ENCODE data around the gene HPS3.

The HPS3 gene

DNA sequence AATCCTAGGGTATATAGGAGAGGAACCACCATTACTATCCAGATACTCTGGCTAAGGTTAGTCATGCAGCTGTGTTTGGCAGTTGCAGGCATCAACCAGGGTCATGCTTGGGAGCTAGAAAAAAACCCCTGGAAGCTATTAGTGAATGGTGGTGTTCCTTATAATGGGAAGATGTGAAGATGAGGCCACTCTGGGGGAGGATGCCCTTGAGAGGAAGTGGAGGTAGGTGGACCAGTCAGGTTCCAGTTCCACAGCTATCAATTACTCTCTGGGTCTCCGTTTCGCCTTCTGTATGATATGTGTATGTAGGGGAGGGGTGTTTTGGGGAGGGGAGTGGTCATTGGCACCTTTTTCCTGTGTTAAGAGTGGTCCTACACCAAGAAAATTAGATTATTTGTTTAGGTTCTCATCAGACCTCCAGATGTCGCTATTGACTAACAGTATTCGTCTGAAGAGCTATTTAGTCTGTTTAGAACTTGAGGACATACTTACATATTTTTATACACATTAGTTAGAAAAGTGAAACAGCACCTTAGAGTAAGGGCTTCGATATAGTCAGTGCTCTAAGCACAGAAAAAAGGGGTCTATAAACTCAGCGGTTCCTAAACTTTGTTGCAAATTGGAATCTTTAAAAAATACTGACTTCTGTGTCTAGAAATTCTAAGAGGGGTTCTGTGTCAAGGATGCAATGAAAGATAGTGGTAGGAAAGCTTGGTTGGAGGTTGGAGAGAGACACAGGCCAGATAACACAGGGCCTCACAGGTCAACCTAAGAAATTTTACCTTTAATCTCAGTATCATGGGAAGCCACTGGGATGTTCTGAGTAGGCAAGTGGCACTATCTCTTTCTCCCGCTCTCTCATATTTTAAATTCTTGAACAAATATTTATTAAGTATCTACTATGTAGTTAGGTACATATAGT lies 9.1 kb upstream of the HPS3 start:
- DNase-seq (ENCODE audit: extremely low read depth in 1 of 2, low read depth in 1 of 2), result no peak

DNA sequence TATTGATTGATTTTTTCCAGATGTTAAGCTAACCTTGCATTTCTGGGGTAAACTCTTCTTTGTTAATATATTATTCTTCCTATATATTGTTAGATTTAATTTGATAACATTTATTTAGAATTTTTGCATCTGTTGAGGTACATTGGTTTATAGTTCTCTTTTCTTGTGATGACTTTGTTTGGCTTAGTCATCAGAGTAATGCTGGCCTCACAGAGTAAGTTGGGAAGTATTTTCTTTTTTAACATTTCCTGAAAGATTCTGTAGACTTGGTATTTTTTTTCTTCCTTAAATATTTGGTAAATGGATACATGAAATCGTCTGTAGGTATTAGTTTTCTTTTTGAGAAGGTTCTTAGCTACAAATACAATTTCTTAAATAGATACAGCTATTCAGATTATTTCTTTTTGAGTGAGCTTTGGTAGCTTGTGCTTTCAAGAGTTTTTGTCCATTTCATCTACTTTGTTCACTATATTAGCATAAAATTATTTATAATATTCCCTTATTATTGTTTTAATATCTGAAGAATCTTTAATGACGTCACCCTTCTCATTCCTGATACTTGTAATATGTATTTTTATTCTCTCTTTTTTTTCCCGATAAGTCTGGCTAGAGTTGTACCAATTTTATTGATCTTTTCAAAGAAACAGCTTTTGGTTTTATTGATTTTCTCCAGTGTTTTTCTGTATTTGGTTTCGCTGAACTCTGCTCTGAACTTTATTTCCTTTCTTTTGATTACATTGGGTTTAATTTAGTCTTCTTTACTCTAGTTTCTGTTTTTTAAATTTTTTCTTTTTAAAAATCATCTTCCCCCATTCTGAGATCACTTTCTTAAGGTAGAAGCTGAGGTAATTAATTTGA lies 6.5 kb upstream of the HPS3 start:
- no peak for DNase-seq (ENCODE audit: extremely low read depth in 1 of 2, low read depth in 1 of 2)

DNA sequence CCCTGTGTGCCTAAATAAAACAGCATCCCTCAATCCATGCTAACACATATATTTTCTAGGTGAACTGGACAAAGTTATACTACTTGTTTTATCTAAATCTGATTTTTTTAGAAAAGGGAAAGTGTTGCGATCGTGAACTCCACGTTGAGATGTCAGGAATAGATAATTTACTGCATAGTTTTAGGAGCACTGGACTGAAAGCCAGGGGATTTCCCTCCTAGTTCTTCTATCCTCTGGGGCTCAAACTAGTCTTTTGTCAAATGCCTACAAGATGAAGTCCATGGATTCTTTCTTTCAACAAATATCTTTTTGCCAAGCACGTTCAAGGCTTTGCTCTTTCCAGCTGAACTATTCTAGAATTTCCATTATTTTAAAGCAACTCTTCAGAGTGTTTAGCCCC lies 617 bp upstream of the HPS3 start:
- no peak for DNase-seq (ENCODE audit: extremely low read depth in 1 of 2, low read depth in 1 of 2)

- no peak for DNase-seq (ENCODE audit: extremely low read depth in 1 of 2, low read depth in 1 of 2)
These were observed 2.2 kb downstream of the HPS3 start for GRCh38 chr3:149131589-149131988.

DNA sequence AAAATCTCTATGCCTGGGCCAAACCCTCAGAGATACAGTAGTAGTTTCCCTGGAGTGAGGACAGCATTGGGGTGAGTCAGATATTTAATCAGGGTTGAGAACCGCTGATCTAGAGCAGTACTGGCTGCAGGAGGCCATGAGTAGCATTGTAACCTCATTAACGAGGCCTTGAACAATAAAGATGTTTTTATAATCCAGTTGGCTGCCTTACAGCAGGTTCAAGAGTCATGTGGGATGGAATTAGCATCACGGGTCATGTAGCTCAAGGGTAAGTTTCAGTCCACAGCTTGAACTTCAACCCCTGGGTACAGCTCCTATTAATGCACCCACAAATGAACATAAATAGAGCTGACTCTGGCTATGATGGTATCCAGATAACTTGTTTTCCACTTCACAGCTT lies 5.1 kb downstream of the HPS3 start:
- no peak for DNase-seq (ENCODE audit: extremely low read depth in 1 of 2, low read depth in 1 of 2)

DNA sequence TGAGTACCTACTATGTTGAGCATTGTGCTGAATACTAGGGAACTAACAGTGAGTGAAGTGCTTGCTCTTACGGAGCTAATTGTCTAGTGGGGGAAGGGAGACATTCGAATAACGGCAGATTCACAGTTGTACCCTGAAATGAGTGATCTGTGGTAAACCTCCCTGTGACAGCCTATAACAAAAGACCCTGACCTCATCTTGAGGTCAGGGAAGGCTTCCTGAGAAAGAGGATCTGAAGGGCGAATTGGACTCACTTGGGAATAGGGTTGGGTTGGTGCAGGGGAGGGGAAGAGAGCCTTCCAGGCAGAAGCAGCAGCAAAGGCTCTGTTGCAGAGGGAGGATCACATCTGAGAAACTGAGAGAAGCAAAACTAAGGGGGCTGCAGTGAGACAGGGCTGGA lies 13.2 kb downstream of the HPS3 start:
- DNase-seq (ENCODE audit: extremely low read depth in 1 of 2, low read depth in 1 of 2), result no peak

GRCh38 chr3:149145356-149145755 lies 15.9 kb downstream of the HPS3 start:
- DNase-seq (ENCODE audit: extremely low read depth in 1 of 2, low read depth in 1 of 2), result no peak

GRCh38 chr3:149145974-149146373 lies 16.5 kb downstream of the HPS3 start:
- DNase-seq (ENCODE audit: extremely low read depth in 1 of 2, low read depth in 1 of 2), result no peak

DNA sequence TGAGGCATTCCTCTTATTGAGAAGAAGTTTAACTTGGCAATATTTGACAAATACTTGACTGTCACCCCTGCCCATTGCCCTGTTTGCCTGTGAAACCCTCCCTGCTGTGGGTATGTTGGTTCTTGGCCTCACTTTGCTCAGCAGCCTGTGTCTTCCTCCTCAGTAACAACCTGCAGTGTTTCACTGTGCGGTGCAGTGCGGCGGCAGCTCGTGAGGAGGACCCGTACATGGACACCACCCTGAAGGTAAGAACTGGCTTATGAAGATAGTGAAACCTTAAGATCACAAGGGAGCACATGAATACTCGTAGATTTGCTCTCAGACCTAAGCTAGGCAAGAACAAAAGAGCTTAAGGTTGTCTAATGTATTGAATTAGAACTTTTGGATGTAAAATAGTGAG lies 21.0 kb downstream of the HPS3 start:
- no peak for DNase-seq (ENCODE audit: extremely low read depth in 1 of 2, low read depth in 1 of 2)

DNA sequence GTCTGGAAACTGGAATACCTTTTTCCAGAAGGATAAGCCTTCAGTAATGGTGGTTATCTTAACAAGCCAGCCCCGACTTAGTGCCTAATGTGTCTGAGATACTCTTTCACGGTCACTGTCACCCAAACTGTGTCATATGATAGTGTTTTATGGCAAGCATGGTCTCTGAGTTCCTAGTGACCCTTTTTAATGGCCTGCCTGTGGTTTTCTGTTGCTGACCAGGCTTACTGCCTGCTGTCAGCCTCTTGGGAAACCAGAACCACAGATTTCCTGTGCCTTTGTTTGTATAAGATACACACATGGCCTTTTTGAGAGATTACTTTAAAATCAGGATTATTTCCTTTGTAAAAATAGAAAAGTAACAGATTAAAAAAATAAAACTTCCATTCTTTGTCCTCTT lies 22.4 kb downstream of the HPS3 start:
- DNase-seq (ENCODE audit: extremely low read depth in 1 of 2, low read depth in 1 of 2), result no peak

GRCh38 chr3:149152420-149152819 lies 23.0 kb downstream of the HPS3 start:
- no peak for DNase-seq (ENCODE audit: extremely low read depth in 1 of 2, low read depth in 1 of 2)

DNA sequence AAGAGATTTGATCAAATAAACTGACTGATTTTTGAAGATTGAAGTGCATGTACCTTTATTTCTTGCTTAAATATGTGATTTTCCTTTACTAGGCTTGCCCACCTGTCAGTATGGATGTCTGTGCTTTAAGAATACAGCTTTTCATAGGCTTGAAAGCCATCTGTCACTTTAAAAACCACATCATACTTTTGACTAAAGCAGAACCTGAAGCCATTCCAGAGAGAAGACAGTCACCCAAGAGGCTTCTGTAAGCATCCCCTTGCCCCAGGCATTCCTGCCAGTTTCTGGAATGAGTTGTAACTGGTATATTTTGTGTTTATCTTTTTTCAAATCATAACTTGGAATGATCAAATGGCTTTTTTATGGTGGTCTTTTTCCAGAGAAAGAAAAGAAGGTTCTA lies 24.0 kb downstream of the HPS3 start:
- no peak for DNase-seq (ENCODE audit: extremely low read depth in 1 of 2, low read depth in 1 of 2)

DNA sequence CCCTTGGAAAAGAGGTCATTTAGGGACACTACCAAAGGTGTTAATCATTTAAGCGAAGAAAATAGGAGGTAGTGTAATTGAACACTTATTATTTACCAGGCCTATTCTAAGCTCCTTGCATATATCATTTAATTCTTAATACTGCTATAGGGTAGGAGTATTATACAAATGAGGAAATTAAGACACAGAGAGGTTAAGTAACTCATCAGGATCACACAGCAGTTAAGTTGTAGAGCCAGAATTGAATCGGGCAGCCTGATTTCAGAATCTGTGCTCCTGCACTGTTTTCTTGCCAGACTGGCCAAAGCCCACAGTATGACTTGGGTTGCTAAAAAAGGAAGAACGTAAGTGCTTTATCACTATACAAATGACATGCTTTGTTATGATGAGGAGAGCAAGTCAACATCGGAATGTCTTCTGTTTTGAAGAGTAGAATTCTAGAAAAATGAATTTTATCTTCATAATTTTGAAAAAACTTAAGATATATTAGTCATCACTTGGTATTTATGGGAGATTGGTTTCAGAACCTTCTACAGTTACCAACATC lies 31.4 kb downstream of the HPS3 start:
- DNase-seq (ENCODE audit: extremely low read depth in 1 of 2, low read depth in 1 of 2), result no peak

DNA sequence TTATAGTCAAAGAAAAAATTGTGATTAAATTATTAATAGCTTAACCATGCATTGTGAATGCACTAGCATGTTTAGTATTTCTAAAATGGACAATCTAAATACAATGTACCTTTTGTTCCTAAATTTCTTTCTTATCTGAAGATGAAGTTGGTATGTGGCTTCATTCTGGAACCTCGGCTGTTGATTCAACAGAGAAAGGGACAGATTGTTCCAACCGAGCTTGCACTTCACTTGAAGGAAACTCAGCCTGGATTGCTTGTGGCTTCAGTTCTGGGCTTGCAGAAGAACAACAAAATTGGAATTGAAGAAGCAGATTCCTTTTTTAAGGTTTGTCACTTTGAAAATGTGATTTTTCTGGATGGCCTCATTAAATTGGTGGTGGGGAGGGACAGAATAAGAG lies 32.6 kb downstream of the HPS3 start:
- DNase-seq (ENCODE audit: extremely low read depth in 1 of 2, low read depth in 1 of 2), result no peak

DNA sequence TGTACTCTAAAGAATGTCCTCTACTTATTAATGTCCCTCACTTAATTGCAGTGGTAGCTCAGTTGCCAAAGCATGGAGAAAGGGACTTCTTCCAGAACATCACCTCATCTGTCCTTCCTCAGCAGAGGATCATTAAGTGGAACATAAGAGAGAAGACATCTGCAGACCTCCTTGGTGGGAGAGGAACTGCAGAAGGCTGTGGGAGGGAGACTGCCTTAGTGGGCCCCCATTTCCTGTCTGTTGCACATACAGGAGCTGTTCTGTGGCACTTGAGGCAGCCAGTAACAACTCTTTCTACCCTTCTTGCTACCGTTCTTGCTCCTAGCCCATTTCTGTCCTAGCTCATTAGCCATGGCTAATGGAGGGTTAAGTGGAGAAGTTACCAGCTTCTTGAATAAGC lies 33.6 kb downstream of the HPS3 start:
- DNase-seq (ENCODE audit: extremely low read depth in 1 of 2, low read depth in 1 of 2), result no peak

DNA sequence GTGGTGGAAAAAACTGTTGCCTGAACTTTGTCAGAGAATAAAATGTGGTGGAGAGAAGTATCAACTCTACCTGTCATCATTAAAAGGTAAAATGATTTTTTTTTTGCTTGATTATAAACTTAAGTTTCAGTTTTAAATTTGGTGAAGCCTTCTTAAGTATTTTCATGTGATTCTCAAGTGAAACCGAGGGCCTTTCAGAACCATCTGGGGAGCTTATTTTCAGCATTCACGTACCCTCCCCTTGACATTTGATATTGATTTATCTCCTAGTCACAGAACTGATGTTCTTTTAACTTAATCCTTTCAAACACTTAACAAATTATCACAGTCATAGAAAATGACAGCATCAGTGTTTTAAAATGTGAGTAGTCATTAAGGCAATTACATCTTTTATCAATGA lies 38.5 kb downstream of the HPS3 start:
- DNase-seq (ENCODE audit: extremely low read depth in 1 of 2, low read depth in 1 of 2), result no peak

- no peak for DNase-seq (ENCODE audit: extremely low read depth in 1 of 2, low read depth in 1 of 2)
These were observed 41.2 kb downstream of the HPS3 start for GRCh38 chr3:149170672-149171071.

- no peak for DNase-seq (ENCODE audit: extremely low read depth in 1 of 2, low read depth in 1 of 2)
These were observed 45.5 kb downstream of the HPS3 start for GRCh38 chr3:149174901-149175300.

- no peak for DNase-seq (ENCODE audit: extremely low read depth in 1 of 2, low read depth in 1 of 2)
These were observed 47.7 kb downstream of the HPS3 start for GRCh38 chr3:149177122-149177521.

DNA sequence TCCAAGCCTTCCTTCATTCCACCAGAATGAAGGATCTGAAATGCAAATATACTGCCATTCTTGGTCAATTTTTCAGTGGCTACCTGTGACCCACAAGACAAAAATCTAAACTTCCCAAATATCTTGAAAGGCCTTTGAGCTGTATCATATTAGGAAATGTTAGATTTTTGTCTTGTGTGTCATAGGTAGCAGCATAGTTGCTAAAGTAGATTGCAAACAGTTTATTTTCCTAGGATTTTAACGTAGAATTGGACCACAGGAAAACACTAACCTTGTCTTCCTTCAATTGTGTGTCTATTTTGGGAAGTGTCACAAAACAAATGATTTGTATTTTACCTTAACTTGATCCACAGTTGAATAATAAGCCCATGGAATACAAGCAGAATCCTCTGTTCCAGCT lies 49.8 kb downstream of the HPS3 start:
- no peak for DNase-seq (ENCODE audit: extremely low read depth in 1 of 2, low read depth in 1 of 2)

DNA sequence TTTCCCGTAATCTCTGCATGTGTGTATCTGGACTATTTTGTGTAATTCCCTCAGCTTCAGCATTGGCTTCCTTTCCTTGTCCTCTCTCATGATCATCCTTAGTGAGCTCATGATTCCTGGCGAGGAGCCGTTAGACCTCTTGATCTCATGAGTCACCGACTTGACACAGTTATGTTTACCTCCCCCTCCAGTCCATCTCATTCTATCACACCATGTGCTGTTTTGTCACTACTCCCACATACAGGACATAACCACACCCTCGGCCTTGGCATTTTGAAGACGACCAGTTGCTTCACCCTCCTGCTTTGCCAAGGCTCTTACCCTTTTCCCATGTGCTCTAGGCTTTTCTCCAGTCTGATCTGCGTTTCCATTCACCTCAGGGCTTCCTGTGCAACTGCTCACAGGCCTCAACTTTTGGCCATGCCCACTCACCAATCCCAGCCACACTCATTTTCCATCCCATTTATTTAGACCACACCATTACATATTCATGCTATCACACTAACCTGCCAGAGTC lies 50.7 kb downstream of the HPS3 start:
- DNase-seq (ENCODE audit: extremely low read depth in 1 of 2, low read depth in 1 of 2), result no peak

DNA sequence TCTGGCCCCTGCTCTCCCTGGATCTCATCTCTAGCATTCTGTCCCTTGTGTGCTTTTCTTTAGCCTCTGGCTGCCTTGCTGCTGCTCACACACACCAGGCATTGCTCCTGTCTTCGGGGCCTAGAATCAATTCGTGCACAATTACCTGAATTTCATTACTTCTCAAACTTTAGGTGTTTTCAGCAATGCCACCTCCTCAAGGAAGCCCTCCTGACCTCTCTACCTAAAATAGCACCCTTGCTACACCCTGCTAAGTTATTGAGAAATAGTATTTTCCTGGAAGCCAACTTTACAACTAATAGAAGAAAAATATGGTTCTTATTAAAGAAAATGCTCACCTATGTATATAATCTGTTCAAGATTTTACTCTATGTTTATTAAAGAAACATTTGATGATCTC lies 51.7 kb downstream of the HPS3 start:
- DNase-seq (ENCODE audit: extremely low read depth in 1 of 2, low read depth in 1 of 2), result no peak
